ENCODE data around the gene RBM24.

The RBM24 gene

DNA sequence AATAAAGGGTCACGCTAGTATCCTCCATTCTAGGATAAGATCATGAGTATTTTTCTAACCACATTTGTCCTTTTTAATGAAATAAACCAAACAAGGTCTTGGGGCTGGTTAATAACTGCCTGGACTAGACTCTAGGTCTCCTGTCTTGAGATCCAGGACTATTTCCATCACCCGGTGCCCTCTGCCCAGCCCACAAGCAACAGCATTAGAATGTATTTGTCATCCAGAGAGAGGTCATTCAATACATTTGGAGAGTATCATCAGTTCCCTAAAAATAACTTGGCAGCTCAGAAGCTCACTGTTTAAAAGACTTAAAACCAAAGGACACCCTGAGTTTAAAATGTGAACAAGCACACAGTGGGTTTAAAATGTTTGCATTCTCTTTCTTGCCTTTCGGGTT, 4.4 kb upstream of the RBM24 start:
- no peak for DNase-seq (ENCODE audit: low read depth)
- TF ChIP-seq, protein P1, sequence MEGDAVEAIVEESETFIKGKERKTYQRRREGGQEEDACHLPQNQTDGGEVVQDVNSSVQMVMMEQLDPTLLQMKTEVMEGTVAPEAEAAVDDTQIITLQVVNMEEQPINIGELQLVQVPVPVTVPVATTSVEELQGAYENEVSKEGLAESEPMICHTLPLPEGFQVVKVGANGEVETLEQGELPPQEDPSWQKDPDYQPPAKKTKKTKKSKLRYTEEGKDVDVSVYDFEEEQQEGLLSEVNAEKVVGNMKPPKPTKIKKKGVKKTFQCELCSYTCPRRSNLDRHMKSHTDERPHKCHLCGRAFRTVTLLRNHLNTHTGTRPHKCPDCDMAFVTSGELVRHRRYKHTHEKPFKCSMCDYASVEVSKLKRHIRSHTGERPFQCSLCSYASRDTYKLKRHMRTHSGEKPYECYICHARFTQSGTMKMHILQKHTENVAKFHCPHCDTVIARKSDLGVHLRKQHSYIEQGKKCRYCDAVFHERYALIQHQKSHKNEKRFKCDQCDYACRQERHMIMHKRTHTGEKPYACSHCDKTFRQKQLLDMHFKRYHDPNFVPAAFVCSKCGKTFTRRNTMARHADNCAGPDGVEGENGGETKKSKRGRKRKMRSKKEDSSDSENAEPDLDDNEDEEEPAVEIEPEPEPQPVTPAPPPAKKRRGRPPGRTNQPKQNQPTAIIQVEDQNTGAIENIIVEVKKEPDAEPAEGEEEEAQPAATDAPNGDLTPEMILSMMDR (conservative IDR thresholded peaks at IDR 0.05; ENCODE audit: low read depth, low read length): no peak
- H3K4me3 ChIP-seq (ENCODE audit: low read length): no peak overlapping the region

DNA sequence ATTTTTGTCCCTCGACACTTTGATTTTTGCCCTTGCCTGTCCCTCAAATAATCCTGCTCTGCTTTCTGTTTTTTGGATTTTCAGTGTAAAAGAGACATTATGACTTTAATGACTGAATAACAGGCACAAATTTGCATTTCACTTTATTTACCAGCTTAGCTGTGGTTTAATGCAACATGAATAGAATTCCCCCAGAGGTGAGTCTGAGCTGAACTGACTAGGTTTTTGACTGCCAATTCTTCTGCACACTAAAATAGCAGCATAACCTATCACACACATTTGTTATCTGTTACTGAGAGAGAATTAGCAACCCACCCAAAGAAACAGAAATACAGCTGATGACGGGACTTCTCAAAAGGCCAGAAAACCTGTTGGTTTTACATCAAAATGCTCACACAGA, 3.9 kb upstream of the RBM24 start:
- no peak overlapping the region for H3K4me3 ChIP-seq (ENCODE audit: low read length)
- DNase-seq (ENCODE audit: low read depth): no peak
- TF ChIP-seq, protein P1 (conservative IDR thresholded peaks at IDR 0.05; ENCODE audit: low read depth, low read length): no peak

DNA sequence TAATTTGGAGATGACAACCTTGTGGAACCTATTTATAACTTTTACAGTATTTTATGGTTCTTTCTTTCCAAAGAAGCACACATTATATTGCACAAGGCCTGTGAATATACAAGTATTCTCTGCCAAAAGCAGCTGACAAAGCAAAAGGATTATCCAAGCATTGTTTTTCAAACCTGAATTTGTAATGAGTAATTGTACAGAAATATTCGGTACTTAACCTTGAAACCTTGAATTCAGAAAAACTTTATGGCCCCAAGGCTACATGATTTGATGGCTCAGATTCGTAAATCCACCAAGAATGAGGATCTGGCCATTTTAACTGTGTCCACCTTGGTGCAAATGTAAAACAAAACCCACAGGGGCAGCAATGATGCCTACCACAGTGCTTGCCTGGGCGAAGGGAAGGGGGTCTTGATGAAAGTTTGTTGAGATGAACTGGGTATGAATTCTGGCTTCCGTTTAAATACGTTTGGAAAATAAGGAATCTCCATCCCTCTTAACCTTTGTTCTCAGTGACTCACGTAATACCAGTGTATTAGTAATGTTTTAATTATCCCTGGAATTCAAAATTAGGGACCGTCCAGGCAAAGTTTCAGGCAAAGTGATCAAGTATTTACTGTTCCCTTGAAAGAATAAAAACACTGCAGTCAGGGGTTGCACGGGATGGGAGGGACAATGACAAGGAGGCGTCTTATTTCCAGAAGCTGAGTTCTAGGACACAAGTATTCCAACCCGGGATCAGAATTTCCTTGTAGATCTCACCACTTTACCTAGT, 2.7 kb upstream of the RBM24 start:
- TF ChIP-seq, protein P1 (conservative IDR thresholded peaks at IDR 0.05; ENCODE audit: low read depth, low read length): no peak
- peak; percentile 56 for DNase-seq (ENCODE audit: low read depth)
- H3K4me3 ChIP-seq (ENCODE audit: low read length): no peak overlapping the region

DNA sequence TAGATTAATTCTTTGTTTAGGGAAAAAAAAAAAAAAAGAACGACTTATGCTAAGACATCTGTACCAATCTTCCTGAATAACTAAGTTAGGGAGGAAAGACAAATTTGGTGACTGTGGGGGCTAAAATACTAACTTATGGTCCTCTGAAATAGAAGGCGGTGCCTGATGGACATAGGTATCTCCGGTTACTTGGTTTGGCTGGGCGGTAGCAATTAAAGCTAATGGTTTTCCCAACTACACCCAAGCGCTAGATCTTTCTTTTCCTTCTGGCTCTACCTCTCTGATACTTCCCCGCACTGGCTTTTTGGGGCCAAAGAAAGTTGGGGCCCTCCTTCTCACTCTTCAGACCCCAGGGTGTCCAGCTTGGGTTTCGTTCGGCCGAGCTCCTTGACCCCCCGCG, 1.0 kb upstream of the RBM24 start:
- DNase-seq (ENCODE audit: low read depth): no peak
- TF ChIP-seq, protein P1 (conservative IDR thresholded peaks at IDR 0.05; ENCODE audit: low read depth, low read length): no peak
- peak overlapping the region; percentile 93 for H3K4me3 ChIP-seq (ENCODE audit: low read length)

DNA sequence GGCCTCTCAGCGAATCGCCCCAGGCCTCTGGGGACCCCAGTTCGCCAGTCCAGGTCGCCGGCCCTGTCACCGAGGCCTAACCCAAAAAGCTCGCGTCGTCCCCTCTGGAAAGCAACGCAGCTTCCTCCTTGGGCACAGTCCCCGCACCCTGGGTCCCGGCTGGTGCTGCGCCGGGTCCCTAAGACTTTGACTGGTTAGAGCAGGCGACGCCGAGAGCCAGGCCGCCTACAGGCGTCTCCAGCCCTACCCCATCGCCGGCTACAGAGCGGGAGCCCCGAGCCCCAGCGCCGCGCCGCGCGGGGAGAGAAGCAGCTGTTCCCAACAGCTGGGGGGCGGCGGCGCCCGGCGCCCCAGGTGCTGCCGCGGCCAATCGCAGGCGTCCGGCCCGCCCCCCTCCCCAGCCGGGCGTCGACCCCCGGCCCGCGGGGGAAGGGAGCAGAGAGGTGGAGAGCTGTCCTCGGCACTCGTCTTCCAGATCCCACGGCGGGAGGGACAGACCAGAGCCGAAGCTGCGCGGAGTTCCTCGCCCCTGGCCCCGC, 540 bp upstream of the RBM24 start:
- TF ChIP-seq, protein P1 (conservative IDR thresholded peaks at IDR 0.05; ENCODE audit: low read depth, low read length): peak; percentile 15
- no peak for DNase-seq (ENCODE audit: low read depth)
- peak overlapping the region; percentile 93 for H3K4me3 ChIP-seq (ENCODE audit: low read length)

DNA sequence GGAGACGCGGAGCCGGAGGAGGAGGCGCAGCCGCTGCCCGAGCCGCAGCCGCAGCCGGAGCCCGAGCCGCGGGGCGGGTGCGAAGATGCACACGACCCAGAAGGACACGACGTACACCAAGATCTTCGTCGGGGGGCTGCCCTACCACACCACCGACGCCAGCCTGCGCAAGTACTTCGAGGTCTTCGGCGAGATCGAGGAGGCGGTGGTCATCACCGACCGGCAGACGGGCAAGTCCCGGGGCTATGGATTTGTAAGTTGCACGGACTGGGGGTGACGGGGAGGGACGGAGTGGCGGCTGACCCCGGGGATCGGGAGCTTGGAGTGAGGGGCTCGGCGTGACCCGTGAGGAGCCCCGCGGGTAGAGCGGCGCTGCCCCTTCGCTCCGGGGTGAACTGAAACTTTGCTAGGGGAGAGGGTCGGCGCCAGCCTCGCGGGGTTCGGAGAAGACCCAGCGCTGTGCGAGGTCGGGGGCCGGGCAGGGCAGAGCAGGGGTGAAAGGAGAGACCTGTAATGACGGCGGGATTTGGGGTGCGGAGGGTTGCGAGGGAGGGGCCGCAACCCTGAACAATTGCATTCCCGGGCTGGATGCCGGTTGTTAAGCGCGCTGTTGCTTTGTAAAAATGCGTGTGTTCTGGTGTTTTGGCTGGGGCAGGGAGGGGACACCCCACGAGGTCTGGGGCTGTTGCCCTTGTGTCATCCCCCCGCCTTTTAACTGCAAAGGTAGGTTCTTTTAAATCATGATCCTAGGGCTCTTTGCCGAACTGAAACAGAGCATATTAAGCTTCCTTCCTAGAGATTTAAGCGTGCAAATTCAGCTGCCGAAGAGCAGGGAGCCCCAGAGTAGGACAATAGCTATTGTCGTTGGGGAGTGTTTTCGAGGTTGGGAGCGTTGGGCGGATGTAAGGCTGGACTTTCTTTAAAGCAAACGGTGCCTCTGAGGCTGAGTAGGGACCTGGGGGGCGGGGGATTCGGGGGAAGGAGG, 628 bp downstream of the RBM24 start:
- peak overlapping the region; percentile 93 for H3K4me3 ChIP-seq (ENCODE audit: low read length)
- no peak for DNase-seq (ENCODE audit: low read depth)
- TF ChIP-seq, protein P1 (conservative IDR thresholded peaks at IDR 0.05; ENCODE audit: low read depth, low read length): no peak
